CD4-positive, alpha-beta memory T cell (primary cell): ENCODE data around the gene MRPL57. TPM values are rescaled to one million over a fixed set of nuclear protein-coding genes. Genes with fewer than 3 reads are reported as not detected.
"Not testable (repeated sequence)": the region's sequence is repeated elsewhere in the genome, so short reads cannot be mapped to it uniquely, and the experiment has no call there.

ENCODE experiments used
- CTCF ChIA-PET: fragments of 350-600 bp; sonication (Branson Sonifier 250); formaldehyde crosslinking; loops from one replicate; lab custom pipeline; 2021; ENCODE audit warnings: inconsistent platforms; ENCODE audit not compliant: partially characterized antibody; lab: Charles Lee
- POLR2A ChIA-PET: fragments of 350-600 bp; sonication (Branson Sonifier 250); formaldehyde crosslinking; loops from one replicate; lab custom pipeline; 2021; ENCODE audit not compliant: partially characterized antibody; lab: Charles Lee
- DNase-seq, 5 donors: peaks; one replicate each; pipeline versions ENCODE4 v3.0.0 to v3.0.0-alpha.2; 2020 to 2022; ENCODE audit warnings: mixed read lengths in 1 of 5
- H3K27ac ChIP-seq: one replicate; pipeline ENCODE4 v1.7.0; 2013; ENCODE audit warnings: low read depth, low read length
- H3K27me3 ChIP-seq: 2 replicates; pipeline ENCODE4 v1.7.0; 2013; ENCODE audit warnings: mild to moderate bottlenecking, low read length, moderate library complexity; ENCODE audit not compliant: insufficient read depth
- H3K36me3 ChIP-seq: 2 replicates; pipeline ENCODE4 v1.7.0; 2013; ENCODE audit warnings: mild to moderate bottlenecking, low read length, moderate library complexity; ENCODE audit not compliant: insufficient read depth
- H3K4me1 ChIP-seq: 2 replicates; pipeline ENCODE4 v1.7.0; 2013; ENCODE audit warnings: mild to moderate bottlenecking, low read length, moderate library complexity; ENCODE audit not compliant: insufficient read depth
- H3K4me3 ChIP-seq, 2 donors: one replicate each; pipeline ENCODE4 v1.7.0; 2013; ENCODE audit warnings: low read length in 2 of 2, mild to moderate bottlenecking in 1 of 2
- H3K9me3 ChIP-seq, 2 donors: one replicate each; pipeline ENCODE4 v1.7.0; 2013; ENCODE audit warnings: low read length in 2 of 2, control low read depth in 1 of 2; ENCODE audit not compliant: control insufficient read depth in 1 of 2
- H3K27ac Mint-ChIP-seq, 7 donors: one replicate each; pipeline ENCODE4 v1.8.0; 2020 to 2021; ENCODE audit warnings: mixed read lengths in 7 of 7, mild to moderate bottlenecking in 6 of 7, inconsistent platforms in 3 of 7, moderate library complexity in 3 of 7
- H3K27me3 Mint-ChIP-seq, 2 donors: one replicate each; pipeline ENCODE4 v1.8.0; 2020 to 2021; ENCODE audit warnings: mixed read lengths in 2 of 2
- H3K36me3 Mint-ChIP-seq, 2 donors: one replicate each; pipeline ENCODE4 v1.8.0; 2020 to 2021; ENCODE audit warnings: mixed read lengths in 2 of 2, inconsistent platforms in 1 of 2, mild to moderate bottlenecking in 1 of 2
- H3K4me1 Mint-ChIP-seq, 4 donors: one replicate each; pipeline ENCODE4 v1.8.0; 2020 to 2021; ENCODE audit warnings: mixed read lengths in 4 of 4, mild to moderate bottlenecking in 1 of 4
- H3K4me3 Mint-ChIP-seq, 8 donors: one replicate each; pipeline ENCODE4 v1.8.0; 2020 to 2021; ENCODE audit warnings: mixed read lengths in 8 of 8, mild to moderate bottlenecking in 7 of 8, moderate library complexity in 6 of 8, inconsistent platforms in 3 of 8
- H3K9me3 Mint-ChIP-seq, 8 donors: one replicate each; pipeline ENCODE4 v1.8.0; 2020 to 2021; ENCODE audit warnings: mixed read lengths in 8 of 8, mild to moderate bottlenecking in 5 of 8, inconsistent platforms in 3 of 8, moderate library complexity in 1 of 8
- intact Hi-C: fragments of 100-400 bp; cut with micrococcal nuclease; formaldehyde crosslinking; loops from one replicate; pipeline ENCODE4 v1.15.1; 2023
- polyA plus RNA-seq, 2 donors: library from polyadenylated mRNA; unstranded; fragments of 300-500 nt; fragmentation: Illumina TruSeq; gene quantifications; one replicate each; pipeline ENCODE4 v1.2.3, GENCODE V29; 2021
- total RNA-seq, 2 experiments: library from RNA; stranded (reverse); gene quantifications; one replicate each; pipeline ENCODE4 v1.2.3, GENCODE V29; 2021

The MRPL57 gene
- 10 to 100 TPM; 22.8 to 24.5 TPM for total RNA-seq
- 10 to 100 TPM; 46.3 to 56.2 TPM for polyA plus RNA-seq

DNA sequence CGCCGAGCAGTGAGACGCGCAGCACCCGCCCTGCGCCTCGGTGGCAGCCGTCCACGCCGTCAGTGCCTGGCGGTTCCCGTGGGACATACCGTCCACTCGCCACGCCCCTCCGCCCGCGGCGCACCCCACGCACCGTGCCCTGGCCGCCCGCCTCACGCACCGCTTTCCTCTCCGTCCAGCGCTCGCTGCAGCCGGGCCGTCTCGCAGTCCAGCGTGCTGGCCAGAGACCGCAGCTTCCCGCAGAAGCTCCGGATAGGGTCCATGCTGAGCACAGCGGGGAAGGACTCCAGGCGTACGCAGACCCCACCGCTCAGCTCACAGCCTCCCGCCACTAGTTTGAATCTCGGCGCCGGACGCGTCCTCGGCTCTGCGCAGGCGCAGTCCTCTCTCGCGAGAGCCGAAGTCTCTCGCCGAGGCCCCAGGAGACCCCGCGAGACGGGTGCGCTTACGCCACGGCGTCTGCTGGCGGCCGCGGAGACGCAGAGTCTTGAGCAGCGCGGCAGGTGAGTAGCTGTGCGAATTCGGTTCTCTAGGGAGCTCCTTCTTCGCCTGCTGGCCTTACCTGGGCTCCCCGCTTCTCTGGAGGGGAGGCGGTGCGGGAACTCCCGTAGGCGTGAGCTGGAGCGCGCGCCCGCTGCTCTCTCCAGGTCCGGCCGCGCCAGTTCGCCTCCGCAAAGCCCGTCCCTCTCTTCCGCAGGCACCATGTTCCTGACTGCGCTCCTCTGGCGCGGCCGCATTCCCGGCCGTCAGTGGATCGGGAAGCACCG lies at the start of gene MRPL57, which contains the start of gene SKA3:
Gene MRPL57, plus strand, starts transcription at position 444 of the 767 bp plus-strand sequence. Its CDS starts 259 bp downstream, at position 703.
Gene SKA3, minus strand, starts transcription at position 338 of the 767 bp plus-strand sequence. Its CDS starts 75 bp downstream, at position 263.
- Mint-ChIP-seq H3K36me3 (peaks cover 0 to 14% of the 10 kb centered on the region in 2 donors), H3K27me3 (no peaks in the 10 kb centered on the region), H3K27ac (peak within 1 kb of the TSS; percentile 91 to 99 (median 97)), H3K4me1 (peaks cover 12 to 31% (median 17%) of the 10 kb centered on the region in 4 donors), H3K4me3 (peak within 1 kb of the TSS; percentile 91 to 99 (median 97)), H3K9me3 (no peaks in the 10 kb centered on the region)
- no peaks in the 10 kb centered on the region for H3K36me3 ChIP-seq
- H3K9me3 ChIP-seq, result no peaks in the 10 kb centered on the region
- intact Hi-C loops, result loop anchor here (1.0 to 10.0 kb wide), 6 partner anchors 122 to 498 kb away; partner anchors contain the start of genes FGF9, XPO4 and ZDHHC20
- H3K27me3 ChIP-seq, result no peaks in the 10 kb centered on the region
- ChIA-PET CTCF (interaction anchor here (0.9 to 3.1 kb wide), 10 partner anchors 27 to 304 kb away, joined by 3 to 25 read pairs (median 4); partner anchors contain the start of gene ZDHHC20), POLR2A (interaction anchor here (0.6 to 2.8 kb wide), 22 partner anchors 9 to 494 kb away, joined by 3 to 21 read pairs (median 4); partner anchors contain the start of genes EEF1AKMT1, FGF9, MICU2 and ZDHHC20)
- H3K27ac ChIP-seq, result peak within 1 kb of the TSS; percentile 89
- peak; percentile 92 to 95 (median 95) for DNase-seq
- peak within 1 kb of the TSS; percentile 57 to 84 for H3K4me3 ChIP-seq
- peaks cover 21% of the 10 kb centered on the region for H3K4me1 ChIP-seq

DNA sequence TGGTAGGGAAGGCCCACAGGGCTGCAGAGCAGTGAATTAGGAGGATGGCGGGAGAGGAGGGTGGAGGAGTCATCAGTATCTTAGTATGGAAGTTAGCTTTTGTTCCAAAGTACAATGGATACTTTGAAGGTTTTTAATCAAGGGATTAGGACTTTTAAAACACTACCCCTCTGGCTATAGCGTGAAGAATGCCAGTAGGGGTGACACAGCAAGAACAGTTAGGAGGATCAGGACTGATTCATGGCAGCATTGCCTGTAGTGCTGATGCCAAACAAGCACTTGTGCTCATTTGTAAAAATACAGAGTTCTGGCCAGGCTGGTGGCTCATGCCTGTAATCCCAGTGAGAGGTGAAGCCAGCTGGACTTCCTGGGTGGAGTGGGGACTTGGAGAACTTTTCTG lies 46.3 kb upstream of the MRPL57 start:
- H3K4me3 ChIP-seq, result no peak overlapping the region
- Mint-ChIP-seq H3K27me3 (peaks cover 9 to 13% of the 10 kb centered on the region in 2 donors), H3K9me3 (peaks cover 0 to 2% (median 0%) of the 10 kb centered on the region in 8 donors), H3K27ac (peak overlapping the region in 1 of 7 donors; percentile 65), H3K4me3 (no peak overlapping the region), H3K36me3 (no peaks in the 10 kb centered on the region), H3K4me1 (no peaks in the 10 kb centered on the region)
- no peak for DNase-seq
- H3K27me3 ChIP-seq, result no peaks in the 10 kb centered on the region
- ChIA-PET POLR2A (no interaction called here), CTCF (interaction anchor here (1.6 kb wide), 1 partner anchor 47 kb away, joined by 3 read pairs; the partner anchor contains the start of genes MRPL57 and SKA3)
- intact Hi-C loops, result no loop called here
- no peaks in the 10 kb centered on the region for H3K4me1 ChIP-seq
- no peak overlapping the region for H3K27ac ChIP-seq
- no peaks in the 10 kb centered on the region for H3K36me3 ChIP-seq
- H3K9me3 ChIP-seq, result no peaks in the 10 kb centered on the region

DNA sequence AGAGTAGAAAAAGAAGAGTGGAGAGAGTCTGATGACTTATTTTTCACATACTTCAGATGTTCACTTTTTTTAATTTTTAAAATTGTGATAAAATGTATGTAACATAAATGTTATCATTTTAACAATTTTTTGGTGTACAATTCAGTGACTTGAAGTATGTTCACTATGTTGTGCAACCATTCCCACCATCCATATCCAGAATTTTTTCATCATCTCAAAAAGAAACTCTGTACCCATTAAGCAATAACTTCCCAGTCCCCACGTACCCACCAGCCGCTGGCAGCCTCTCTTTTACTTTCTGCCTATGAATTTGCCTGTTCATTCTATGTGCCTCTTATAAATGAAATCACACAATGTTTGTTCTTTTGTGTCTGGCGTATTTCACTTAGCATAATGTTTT lies 43.4 kb upstream of the MRPL57 start:
- POLR2A ChIA-PET, result no interaction called here
- Histone ChIP-seq H3K4me1 (no peaks in the 10 kb centered on the region), H3K36me3 (no peaks in the 10 kb centered on the region), H3K27ac (no peak overlapping the region), H3K4me3 (no peak overlapping the region), H3K27me3 (no peaks in the 10 kb centered on the region), H3K9me3 (no peaks in the 10 kb centered on the region)
- intact Hi-C loops, result no loop called here
- Mint-ChIP-seq H3K4me3 (no peak overlapping the region), H3K27me3 (peaks cover 15 to 20% of the 10 kb centered on the region in 2 donors), H3K9me3 (peaks cover 0 to 4% (median 0%) of the 10 kb centered on the region in 8 donors), H3K36me3 (no peaks in the 10 kb centered on the region), H3K27ac (no peak overlapping the region), H3K4me1 (no peaks in the 10 kb centered on the region)
- CTCF ChIA-PET, result no interaction called here
- no peak for DNase-seq

DNA sequence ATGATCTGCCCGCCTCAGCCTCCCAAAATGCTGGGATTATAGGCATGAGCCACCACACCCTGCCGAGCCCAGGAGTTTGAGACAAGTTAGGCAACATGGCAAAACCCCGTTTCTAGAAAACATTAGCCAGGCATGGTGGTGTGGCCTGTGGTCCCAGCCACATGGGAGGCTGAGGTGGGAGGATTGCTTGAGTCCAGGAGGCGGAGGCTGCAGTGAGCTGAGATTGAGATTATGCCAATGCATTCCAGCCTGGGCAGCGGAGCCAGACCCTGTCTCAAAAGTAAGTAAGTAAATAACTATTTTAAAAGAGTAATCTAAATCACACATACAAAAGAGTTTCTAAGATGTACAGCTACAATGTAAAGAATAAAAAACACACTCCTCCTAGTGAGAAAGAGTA lies 42.0 kb upstream of the MRPL57 start:
- Mint-ChIP-seq H3K27ac (no peak overlapping the region), H3K9me3 (peaks cover 0 to 4% (median 0%) of the 10 kb centered on the region in 8 donors), H3K4me1 (peaks cover 0 to 7% (median 3%) of the 10 kb centered on the region in 4 donors), H3K4me3 (no peak overlapping the region), H3K27me3 (peaks cover 20% of the 10 kb centered on the region in 2 donors), H3K36me3 (no peaks in the 10 kb centered on the region)
- Histone ChIP-seq H3K4me1 (peaks cover 3% of the 10 kb centered on the region), H3K27me3 (no peaks in the 10 kb centered on the region), H3K36me3 (no peaks in the 10 kb centered on the region), H3K27ac (no peak overlapping the region), H3K9me3 (no peaks in the 10 kb centered on the region), H3K4me3 (no peak overlapping the region)
- ChIA-PET POLR2A (no interaction called here), CTCF (no interaction called here)
- intact Hi-C loops, result no loop called here
- no peak for DNase-seq

DNA sequence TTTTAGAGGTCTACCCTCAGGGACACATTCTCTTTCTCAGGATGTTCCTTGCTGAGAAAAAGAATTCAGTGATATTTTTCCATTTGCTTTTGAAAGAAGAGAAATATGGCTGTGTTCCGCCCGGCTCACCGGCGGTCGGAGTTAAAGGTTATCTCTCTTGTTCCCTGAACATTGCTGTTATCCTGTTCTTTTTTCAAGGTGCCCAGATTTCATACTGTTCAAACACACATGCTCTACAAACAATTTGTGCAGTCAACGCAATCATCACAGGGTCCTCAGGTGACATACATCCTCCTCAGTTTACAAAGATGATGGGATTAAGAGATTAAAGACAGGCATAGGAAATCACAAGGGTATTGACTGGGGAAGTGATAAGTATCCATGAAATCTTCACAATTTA lies 40.6 kb upstream of the MRPL57 start:
- H3K4me1 ChIP-seq, H3K36me3 ChIP-seq, H3K27ac ChIP-seq, CTCF ChIA-PET, H3K9me3 Mint-ChIP-seq, DNase-seq, H3K9me3 ChIP-seq, H3K4me3 Mint-ChIP-seq, H3K4me3 ChIP-seq, POLR2A ChIA-PET, intact Hi-C loops, H3K27me3 ChIP-seq, H3K36me3 Mint-ChIP-seq, H3K27ac Mint-ChIP-seq: not testable (repeated sequence)
- Mint-ChIP-seq H3K27me3 (peaks cover 16 to 17% of the 10 kb centered on the region in 2 donors), H3K4me1 (peaks cover 6 to 20% (median 13%) of the 10 kb centered on the region in 4 donors)

DNA sequence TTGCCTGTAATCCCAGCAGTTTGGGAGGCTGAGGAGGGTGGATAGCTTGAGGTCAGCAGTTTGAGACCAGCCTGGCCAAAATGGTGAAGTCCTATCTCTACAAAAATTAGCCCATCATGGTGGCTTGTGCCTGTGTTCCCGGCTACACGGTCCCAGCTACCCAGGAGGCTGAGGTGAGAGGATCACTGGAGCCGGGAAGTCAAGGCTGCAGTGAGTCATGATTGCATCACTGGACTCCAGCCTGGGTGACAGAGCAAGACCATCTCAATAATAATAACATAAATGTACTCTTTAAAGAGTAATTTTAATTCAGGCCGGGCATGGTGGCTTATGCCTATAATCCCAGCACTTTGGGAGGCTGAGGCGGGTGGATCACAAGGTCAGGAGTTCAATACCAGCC lies 38.8 kb upstream of the MRPL57 start:
- Histone ChIP-seq H3K27me3 (no peaks in the 10 kb centered on the region), H3K9me3 (no peaks in the 10 kb centered on the region), H3K4me3 (no peak overlapping the region), H3K27ac (no peak overlapping the region), H3K36me3 (peaks cover 1% of the 10 kb centered on the region), H3K4me1 (peaks cover 24% of the 10 kb centered on the region)
- peaks cover 6 to 12% of the 10 kb centered on the region in 2 donors for H3K36me3 Mint-ChIP-seq
- intact Hi-C loops, result no loop called here
- H3K4me1 Mint-ChIP-seq, result peaks cover 10 to 35% (median 21%) of the 10 kb centered on the region in 4 donors
- CTCF ChIA-PET, result no interaction called here
- no peak overlapping the region for H3K27ac Mint-ChIP-seq
- DNase-seq, result no peak
- POLR2A ChIA-PET, result no interaction called here
- H3K4me3 Mint-ChIP-seq, result no peak overlapping the region
- peaks cover 16 to 17% of the 10 kb centered on the region in 2 donors for H3K27me3 Mint-ChIP-seq
- H3K9me3 Mint-ChIP-seq, result peaks cover 0 to 8% (median 0%) of the 10 kb centered on the region in 8 donors

DNA sequence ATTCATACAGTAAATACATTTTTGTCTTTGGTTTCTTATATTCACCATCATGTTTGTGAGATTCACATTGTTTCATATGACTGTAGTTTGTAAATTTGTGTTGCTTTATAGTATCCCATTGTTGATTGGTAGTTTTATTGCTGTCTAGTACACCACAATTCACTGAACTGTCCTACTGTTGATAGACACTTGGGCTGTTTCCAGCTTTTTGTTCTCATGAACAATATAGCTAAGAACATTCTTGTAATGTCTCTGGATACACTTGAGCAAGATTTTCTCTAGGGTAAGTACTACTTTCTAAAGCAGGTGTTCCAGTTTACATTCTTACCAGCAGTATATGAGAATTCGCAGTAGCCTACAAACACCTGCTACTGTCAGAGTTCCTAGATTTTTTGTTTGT lies 37.9 kb upstream of the MRPL57 start:
- Mint-ChIP-seq H3K27me3 (peaks cover 14 to 15% of the 10 kb centered on the region in 2 donors), H3K4me1 (peaks cover 16 to 44% (median 28%) of the 10 kb centered on the region in 4 donors), H3K9me3 (peaks cover 0 to 8% (median 0%) of the 10 kb centered on the region in 8 donors), H3K36me3 (peaks cover 9 to 21% of the 10 kb centered on the region in 2 donors), H3K4me3 (peak overlapping the region; percentile 31 to 81 (median 62)), H3K27ac (peak overlapping the region; percentile 36 to 83 (median 77))
- H3K27me3 ChIP-seq, result no peaks in the 10 kb centered on the region
- peaks cover 5% of the 10 kb centered on the region for H3K36me3 ChIP-seq
- no peak for DNase-seq
- ChIA-PET CTCF (interaction anchor here (0.8 kb wide), 1 partner anchor 339 kb away, joined by 4 read pairs; no protein-coding TSS in a partner anchor), POLR2A (no interaction called here)
- H3K27ac ChIP-seq, result no peak overlapping the region
- H3K4me1 ChIP-seq, result peaks cover 32% of the 10 kb centered on the region
- no peaks in the 10 kb centered on the region for H3K9me3 ChIP-seq
- intact Hi-C loops, result no loop called here
- no peak overlapping the region for H3K4me3 ChIP-seq
